Inflammatory macrophage treated with lipopolysaccharide for 4 hours (primary cell): Measurements from ENCODE around the gene PLCD1.
A peak's percentile ranks its signal among the peaks of the same experiment; 100 is the strongest.
"Not testable (repeated sequence)": the region's sequence is repeated elsewhere in the genome, so short reads cannot be mapped to it uniquely, and the experiment has no call there.

ENCODE experiments used
- DNase-seq: peaks from one replicate; pipeline ENCODE4 v3.0.0-alpha.2; 2020

PLCD1 gene

GRCh38 chr3:37984051-37984450, 45.4 kb downstream of the PLCD1 start:
- DNase-seq, result no peak

GRCh38 chr3:37982331-37982730, 47.1 kb downstream of the PLCD1 start:
- no peak for DNase-seq

GRCh38 chr3:37981348-37981664, 48.1 kb downstream of the PLCD1 start:
- DNase-seq, result no peak

GRCh38 chr3:37980462-37981347, 48.7 kb downstream of the PLCD1 start:
- DNase-seq, result no peak

GRCh38 chr3:37979541-37980461, 49.6 kb downstream of the PLCD1 start:
- DNase-seq, result peak; percentile 95

GRCh38 chr3:37974121-37975083, 55.0 kb downstream of the PLCD1 start:
- peak; percentile 75 for DNase-seq

- no peak for DNase-seq
Measured at GRCh38 chr3:37973246-37974054, 56.0 kb downstream of the PLCD1 start.

GRCh38 chr3:37972056-37972455, 57.4 kb downstream of the PLCD1 start:
- not testable (repeated sequence) for DNase-seq

GRCh38 chr3:37971467-37971866, 58.0 kb downstream of the PLCD1 start:
- DNase-seq, result no peak

GRCh38 chr3:37970802-37971201, 58.6 kb downstream of the PLCD1 start:
- DNase-seq, result no peak

- DNase-seq, result no peak
Measured at GRCh38 chr3:37969596-37970100, 59.8 kb downstream of the PLCD1 start.

GRCh38 chr3:37968813-37969595, 60.4 kb downstream of the PLCD1 start:
- DNase-seq, result no peak

GRCh38 chr3:37968199-37968598, 61.2 kb downstream of the PLCD1 start:
- no peak for DNase-seq

GRCh38 chr3:37967260-37967881, 62.1 kb downstream of the PLCD1 start:
- peak; percentile 60 for DNase-seq

- DNase-seq, result no peak
Measured at GRCh38 chr3:37964716-37965115, 64.7 kb downstream of the PLCD1 start.

GRCh38 chr3:37964146-37964545, 65.3 kb downstream of the PLCD1 start:
- no peak for DNase-seq

- no peak for DNase-seq
Measured at GRCh38 chr3:37963635-37964034, 65.8 kb downstream of the PLCD1 start.

- no peak for DNase-seq
Measured at GRCh38 chr3:37963016-37963415, 66.4 kb downstream of the PLCD1 start.

GRCh38 chr3:37961622-37962431, 67.6 kb downstream of the PLCD1 start:
- DNase-seq, result no peak
